IPS DF 6.9 (cell line): ENCODE measurements around the gene ASAP2.

Experiments used
- DNase-seq: peaks from one replicate; pipeline ENCODE4 v3.0.0-alpha.2; 2013; ENCODE audit warnings: low read depth, low spot score
- H3K27ac ChIP-seq: one replicate; pipeline ENCODE4 v1.5.1; 2013; ENCODE audit warnings: low read length, control low read depth
- H3K27me3 ChIP-seq: 2 replicates; pipeline ENCODE4 v1.6.1; 2013; ENCODE audit warnings: mild to moderate bottlenecking, low read length; ENCODE audit not compliant: control insufficient read depth, insufficient read depth
- H3K36me3 ChIP-seq: 2 replicates; pipeline ENCODE4 v1.6.1; 2013; ENCODE audit warnings: low read length; ENCODE audit not compliant: control insufficient read depth, insufficient read depth
- H3K4me1 ChIP-seq: 2 replicates; pipeline ENCODE4 v1.6.1; 2013; ENCODE audit warnings: low read length; ENCODE audit not compliant: control insufficient read depth, insufficient read depth
- H3K4me3 ChIP-seq: 2 replicates; pipeline ENCODE4 v1.5.1; 2013; ENCODE audit warnings: mild to moderate bottlenecking, low read length
- H3K9me3 ChIP-seq: 2 replicates; pipeline ENCODE4 v1.6.1; 2013; ENCODE audit warnings: low read length, inconsistent platforms; ENCODE audit not compliant: control insufficient read depth, insufficient read depth
- WGBS: extraction: QIAGEN DNeasy Blood & Tissue Kit; methylation state at CpG from one replicate; pipeline ENCODE4 v1.1.7; 2013; ENCODE audit warnings: mixed read lengths, missing lambda C conversion rate; ENCODE audit not compliant: insufficient read length, insufficient coverage; 5-methylcytosine and 5-hydroxymethylcytosine counted together

ASAP2 gene

DNA sequence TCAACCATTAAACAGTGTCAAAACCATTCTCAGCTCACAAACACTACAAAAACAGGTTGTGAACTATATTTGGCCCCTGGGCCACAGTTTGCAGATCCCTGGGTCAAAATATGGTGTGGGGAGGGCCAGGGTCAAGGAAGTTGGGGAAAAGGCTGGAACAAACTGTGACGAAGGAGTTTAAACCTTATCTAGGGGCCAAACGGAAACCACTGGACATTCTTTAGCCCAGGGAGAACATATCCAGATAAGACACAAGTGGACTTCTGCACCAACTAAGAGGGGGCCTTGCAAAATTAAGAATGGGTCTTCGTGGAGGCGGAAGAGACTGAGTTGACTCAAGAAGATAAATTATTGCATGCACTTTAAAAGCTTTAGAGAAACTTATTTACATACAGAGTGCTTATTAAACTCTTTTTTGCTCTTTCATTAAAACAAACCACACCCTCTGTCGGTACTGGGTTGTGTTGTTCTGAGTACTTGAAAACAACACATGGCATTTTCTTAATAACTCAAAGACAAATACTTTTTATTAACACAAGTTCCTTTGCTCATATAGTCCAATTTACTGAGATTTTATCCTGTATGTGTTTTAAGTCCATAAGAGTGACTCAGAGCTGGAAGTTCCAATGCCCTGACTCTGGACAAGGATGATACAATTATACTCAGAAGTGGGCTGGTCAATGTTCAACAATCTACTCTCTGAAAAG lies 5.3 kb upstream of the ASAP2 start:
- Histone ChIP-seq H3K4me3 (no peak overlapping the region), H3K9me3 (no peaks in the 10 kb centered on the region), H3K27ac (no peak overlapping the region), H3K4me1 (no peaks in the 10 kb centered on the region; the same call in 1 of the 2 replicates), H3K27me3 (no peaks in the 10 kb centered on the region), H3K36me3 (no peaks in the 10 kb centered on the region)
- no peak for DNase-seq
- no CpG with 5 or more reads among the region's 5 CpGs for WGBS

DNA sequence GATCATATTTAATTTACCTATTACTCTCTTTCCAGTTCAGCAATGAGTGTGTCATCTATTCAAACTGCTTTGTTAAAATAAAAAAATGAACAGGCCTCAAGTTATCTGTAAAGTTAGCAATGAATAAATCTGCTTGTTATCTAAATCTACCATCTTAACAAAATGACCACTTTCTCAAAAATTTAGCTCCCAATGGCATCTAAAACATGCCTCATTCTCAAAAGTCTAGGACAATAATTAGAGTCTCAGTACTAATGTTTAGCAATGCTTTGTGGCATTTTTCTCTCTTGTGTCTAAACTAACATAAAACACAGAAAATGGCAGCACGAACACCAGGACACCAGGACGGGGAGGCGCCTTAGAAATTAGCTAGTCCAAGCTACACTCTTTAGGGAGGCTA lies 3.6 kb upstream of the ASAP2 start:
- Histone ChIP-seq H3K27ac (no peak overlapping the region), H3K36me3 (no peaks in the 10 kb centered on the region), H3K9me3 (no peaks in the 10 kb centered on the region), H3K4me1 (no peaks in the 10 kb centered on the region; the same call in 1 of the 2 replicates), H3K27me3 (peaks cover 2% of the 10 kb centered on the region; the same call in 1 of the 2 replicates), H3K4me3 (no peak overlapping the region)
- no peak for DNase-seq
- no CpG with 5 or more reads among the region's 3 CpGs for WGBS

DNA sequence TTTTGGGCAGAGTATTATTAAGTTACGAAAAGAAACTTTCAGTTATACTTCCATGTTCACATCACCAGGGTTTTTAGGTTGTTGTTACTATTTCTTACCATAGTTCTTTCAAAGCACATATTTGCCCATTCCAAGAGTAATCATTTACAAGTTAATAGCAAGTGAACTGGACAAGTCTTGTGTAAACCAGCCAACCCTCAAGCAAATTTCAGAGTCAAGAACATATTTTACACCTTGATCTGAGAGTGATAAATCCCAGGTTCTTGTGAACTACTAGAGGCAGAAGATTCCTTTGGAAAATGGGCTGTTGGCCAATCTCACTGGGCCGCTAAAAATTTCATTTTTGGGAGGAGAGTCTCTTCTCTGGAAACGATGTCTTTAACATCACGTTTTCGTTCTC lies 2.7 kb upstream of the ASAP2 start:
- Histone ChIP-seq H3K9me3 (no peaks in the 10 kb centered on the region), H3K4me1 (no peaks in the 10 kb centered on the region; the same call in 1 of the 2 replicates), H3K4me3 (no peak overlapping the region), H3K36me3 (no peaks in the 10 kb centered on the region), H3K27ac (no peak overlapping the region), H3K27me3 (peaks cover 4% of the 10 kb centered on the region; the same call in 1 of the 2 replicates)
- 100% methylated on average over 3 of the region's 5 CpGs for WGBS
- DNase-seq: no peak

DNA sequence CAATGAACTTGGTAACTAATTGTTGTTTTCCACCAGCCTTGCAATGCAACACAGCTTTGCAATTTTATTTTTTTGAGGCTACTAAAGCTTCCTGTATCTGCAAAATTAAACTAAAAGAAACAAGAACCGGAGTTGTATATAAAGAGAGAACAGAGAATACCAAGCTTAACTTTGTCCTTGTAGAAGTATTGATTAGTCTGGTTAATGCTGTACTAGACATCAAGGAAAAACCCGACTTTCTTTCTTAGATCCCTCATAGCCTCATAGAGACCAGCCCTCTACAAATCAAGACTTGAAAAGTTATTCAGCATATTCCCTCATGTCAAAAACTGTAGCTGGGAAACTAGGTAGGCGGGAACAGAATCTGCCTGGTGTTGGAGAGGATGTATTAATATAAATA lies 1.7 kb upstream of the ASAP2 start:
- DNase-seq: no peak
- WGBS: no CpG with 5 or more reads among the region's 3 CpGs
- H3K27me3 ChIP-seq: peaks cover 4% of the 10 kb centered on the region; the same call in 1 of the 2 replicates
- H3K27ac ChIP-seq: no peak overlapping the region
- no peaks in the 10 kb centered on the region for H3K9me3 ChIP-seq
- H3K36me3 ChIP-seq: no peaks in the 10 kb centered on the region
- no peaks in the 10 kb centered on the region; the same call in 1 of the 2 replicates for H3K4me1 ChIP-seq
- no peak overlapping the region for H3K4me3 ChIP-seq

DNA sequence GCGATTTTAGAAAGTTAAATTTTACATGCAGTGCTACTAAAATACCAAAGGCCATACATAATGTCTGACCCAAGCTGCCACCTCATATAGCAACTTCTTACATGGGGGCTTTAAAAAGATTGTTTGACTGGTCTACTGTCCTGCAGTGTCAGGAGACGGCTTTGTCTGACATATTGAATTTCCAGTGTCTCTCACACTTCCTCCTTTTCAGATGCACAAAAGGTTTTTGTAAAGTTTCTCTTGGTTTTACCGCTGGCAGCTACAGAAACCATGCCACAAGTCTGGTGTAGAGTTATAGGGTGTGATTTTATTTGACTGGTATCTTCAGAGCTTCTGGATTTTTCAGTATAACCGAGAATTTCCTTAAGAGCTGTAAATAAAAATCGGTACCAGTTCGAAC lies 1.1 kb upstream of the ASAP2 start:
- no peaks in the 10 kb centered on the region for H3K36me3 ChIP-seq
- no peak overlapping the region for H3K27ac ChIP-seq
- no CpG with 5 or more reads among the region's 6 CpGs for WGBS
- no peaks in the 10 kb centered on the region; the same call in 1 of the 2 replicates for H3K4me1 ChIP-seq
- H3K9me3 ChIP-seq: no peaks in the 10 kb centered on the region
- H3K27me3 ChIP-seq: peaks cover 4% of the 10 kb centered on the region; the same call in 1 of the 2 replicates
- no peak for DNase-seq
- no peak overlapping the region; the same call in 1 of the 2 replicates for H3K4me3 ChIP-seq

DNA sequence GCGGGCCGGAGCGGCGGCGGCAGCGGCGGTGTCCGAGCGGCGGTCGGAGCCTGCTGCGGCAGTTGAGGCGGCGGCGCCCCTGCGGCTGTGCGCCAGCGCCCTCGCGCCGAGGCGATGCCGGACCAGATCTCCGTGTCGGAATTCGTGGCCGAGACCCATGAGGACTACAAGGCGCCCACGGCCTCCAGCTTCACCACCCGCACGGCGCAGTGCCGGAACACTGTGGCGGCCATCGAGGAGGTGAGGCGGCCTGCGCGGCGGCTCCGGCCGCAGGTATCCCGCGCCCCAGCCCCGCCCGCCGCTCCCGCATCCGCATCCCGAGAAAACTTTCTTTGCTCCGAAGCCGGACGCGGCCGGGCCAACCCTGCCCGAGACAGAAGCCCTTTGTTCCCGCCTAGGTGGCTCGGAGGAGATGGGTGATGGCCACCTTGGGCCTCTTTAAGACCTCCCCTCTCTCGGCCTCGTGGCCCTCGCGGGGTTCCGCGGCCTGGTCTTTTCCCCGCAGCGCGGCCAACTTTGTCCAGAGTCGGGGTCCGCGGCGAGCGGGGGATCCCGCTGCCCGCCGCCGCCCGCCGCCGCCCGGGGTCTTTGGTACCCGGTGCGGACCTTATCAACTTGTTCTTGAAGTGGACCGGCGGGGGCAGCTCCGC lies 504 bp downstream of the ASAP2 start:
- no peak for DNase-seq
- peaks cover 4% of the 10 kb centered on the region; the same call in 1 of the 2 replicates for H3K27me3 ChIP-seq
- WGBS: no CpG with 5 or more reads among the region's 84 CpGs
- no peaks in the 10 kb centered on the region; the same call in 1 of the 2 replicates for H3K4me1 ChIP-seq
- H3K9me3 ChIP-seq: no peaks in the 10 kb centered on the region
- no peaks in the 10 kb centered on the region for H3K36me3 ChIP-seq
- H3K4me3 ChIP-seq: peak overlapping the region; percentile 68
- H3K27ac ChIP-seq: no peak overlapping the region

DNA sequence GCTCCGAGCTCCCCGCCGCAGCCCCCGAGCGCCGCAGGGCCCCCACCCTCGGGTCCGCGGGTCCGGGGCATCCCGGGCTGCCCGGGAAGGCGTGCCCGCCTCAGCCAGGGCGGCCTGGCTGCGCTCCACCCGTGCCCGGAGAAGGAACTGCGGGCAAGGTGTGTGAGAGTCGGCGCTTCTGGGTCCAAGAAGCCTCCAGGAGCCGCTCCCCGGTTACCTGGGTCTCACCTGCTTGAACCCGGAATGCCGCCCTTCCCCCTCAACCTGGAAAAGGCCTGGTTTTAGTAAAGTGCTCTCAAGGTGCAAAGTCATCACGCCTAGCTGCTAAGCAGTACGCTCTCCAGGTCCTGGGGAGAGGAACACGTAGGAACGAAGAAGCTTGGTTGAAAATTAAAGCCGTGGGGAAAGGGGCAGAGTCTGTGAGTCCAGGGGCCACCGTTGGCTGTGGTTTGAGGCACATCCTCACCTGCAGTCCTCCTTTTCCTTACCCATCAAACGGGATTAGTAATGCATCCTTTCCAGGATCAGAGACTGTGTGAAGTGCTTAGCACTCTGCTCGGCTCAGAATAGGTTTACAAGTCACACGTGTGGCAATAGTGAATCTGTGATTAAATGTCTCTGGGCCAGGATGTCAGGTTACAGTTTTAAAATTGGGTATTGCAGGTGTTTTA lies 1.2 kb downstream of the ASAP2 start:
- H3K27ac ChIP-seq: no peak overlapping the region
- no CpG with 5 or more reads among the region's 34 CpGs for WGBS
- no peaks in the 10 kb centered on the region for H3K36me3 ChIP-seq
- DNase-seq: no peak
- peak overlapping the region; percentile 68; the same call in 1 of the 2 replicates for H3K4me3 ChIP-seq
- peaks cover 4% of the 10 kb centered on the region; the same call in 1 of the 2 replicates for H3K27me3 ChIP-seq
- no peaks in the 10 kb centered on the region; the same call in 1 of the 2 replicates for H3K4me1 ChIP-seq
- H3K9me3 ChIP-seq: no peaks in the 10 kb centered on the region

DNA sequence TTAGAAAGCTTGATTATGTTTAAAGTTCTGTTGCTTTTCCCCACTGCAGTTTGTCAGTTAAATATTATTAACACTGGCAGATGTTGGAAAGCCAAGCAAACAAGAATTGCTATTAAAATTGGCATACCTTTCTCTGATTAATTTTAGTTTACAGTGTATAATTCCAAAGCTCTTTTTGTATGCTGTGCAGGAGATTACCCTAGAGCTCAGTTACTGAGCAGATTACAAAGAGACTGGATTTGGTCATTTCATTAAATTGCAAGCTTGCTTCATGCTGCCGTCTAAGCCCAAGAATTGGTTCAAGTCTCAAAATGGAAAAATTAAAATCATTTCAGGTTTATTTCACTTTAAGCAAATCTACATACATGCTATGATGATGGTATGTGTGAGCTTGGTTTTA lies 2.3 kb downstream of the ASAP2 start:
- H3K27ac ChIP-seq: no peak overlapping the region
- H3K4me1 ChIP-seq: no peaks in the 10 kb centered on the region; the same call in 1 of the 2 replicates
- WGBS: no CpG with 5 or more reads among the region's 1 CpG
- no peaks in the 10 kb centered on the region for H3K9me3 ChIP-seq
- H3K27me3 ChIP-seq: peaks cover 4% of the 10 kb centered on the region; the same call in 1 of the 2 replicates
- no peak overlapping the region for H3K4me3 ChIP-seq
- DNase-seq: no peak
- no peaks in the 10 kb centered on the region for H3K36me3 ChIP-seq

DNA sequence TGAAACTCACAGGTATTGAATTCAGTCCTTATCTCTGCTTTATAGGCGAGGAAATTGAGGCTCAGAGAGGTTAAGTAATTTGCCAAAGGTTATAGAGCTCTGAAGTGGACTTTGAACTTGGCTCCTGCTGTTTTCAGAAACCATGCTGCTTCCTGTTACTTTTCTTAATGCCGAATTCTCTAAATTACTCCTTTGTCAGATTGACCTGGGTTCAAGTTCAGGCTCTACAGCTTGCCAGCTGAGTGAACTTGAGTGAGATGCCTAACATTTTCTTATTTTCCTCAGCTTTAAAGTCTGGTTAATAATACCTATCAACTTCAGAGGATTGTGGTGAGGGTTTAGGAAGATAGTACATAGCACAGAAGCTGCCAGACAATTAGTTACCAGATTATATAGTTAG lies 3.4 kb downstream of the ASAP2 start:
- Histone ChIP-seq H3K27me3 (peaks cover 4% of the 10 kb centered on the region; the same call in 1 of the 2 replicates), H3K36me3 (no peaks in the 10 kb centered on the region), H3K4me1 (no peaks in the 10 kb centered on the region; the same call in 1 of the 2 replicates), H3K27ac (no peak overlapping the region), H3K9me3 (no peaks in the 10 kb centered on the region), H3K4me3 (no peak overlapping the region)
- WGBS: no CpG with 5 or more reads among the region's 2 CpGs
- DNase-seq: no peak

DNA sequence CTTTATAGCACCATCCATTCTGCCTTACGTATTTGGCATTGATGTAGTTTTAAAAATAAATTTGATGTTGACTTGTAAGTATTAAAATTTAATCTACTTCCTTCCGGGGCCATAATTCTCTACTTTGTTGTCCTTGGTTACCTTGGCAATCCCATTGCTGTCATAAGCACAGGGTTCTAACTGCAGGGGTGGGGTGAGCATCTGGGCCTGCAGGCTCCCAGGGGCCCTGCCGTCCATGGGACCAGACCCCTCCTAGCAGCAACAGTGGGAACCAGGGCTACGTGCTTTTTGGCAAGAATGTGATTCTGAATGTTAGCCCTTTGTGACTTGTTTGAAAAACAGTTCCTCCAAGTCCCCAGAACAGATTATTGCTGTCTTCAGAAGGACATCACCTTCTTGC lies 4.9 kb downstream of the ASAP2 start:
- no peaks in the 10 kb centered on the region for H3K36me3 ChIP-seq
- H3K4me1 ChIP-seq: no peaks in the 10 kb centered on the region
- H3K9me3 ChIP-seq: no peaks in the 10 kb centered on the region
- DNase-seq: no peak
- no peak overlapping the region for H3K27ac ChIP-seq
- no CpG with 5 or more reads among the region's 4 CpGs for WGBS
- no peak overlapping the region for H3K4me3 ChIP-seq
- H3K27me3 ChIP-seq: peaks cover 4% of the 10 kb centered on the region; the same call in 1 of the 2 replicates
